COR-L47 (cell line): ENCODE data around the gene FBXO27.
"Not testable (repeated sequence)": the region's sequence is repeated elsewhere in the genome, so short reads cannot be mapped to it uniquely, and the experiment has no call there.

ENCODE experiments used
- DNase-seq: peaks from one replicate; lab custom pipeline; 2025; lab: John Stamatoyannopoulos, UW

The FBXO27 gene, protein sequence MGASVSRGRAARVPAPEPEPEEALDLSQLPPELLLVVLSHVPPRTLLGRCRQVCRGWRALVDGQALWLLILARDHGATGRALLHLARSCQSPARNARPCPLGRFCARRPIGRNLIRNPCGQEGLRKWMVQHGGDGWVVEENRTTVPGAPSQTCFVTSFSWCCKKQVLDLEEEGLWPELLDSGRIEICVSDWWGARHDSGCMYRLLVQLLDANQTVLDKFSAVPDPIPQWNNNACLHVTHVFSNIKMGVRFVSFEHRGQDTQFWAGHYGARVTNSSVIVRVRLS

DNA sequence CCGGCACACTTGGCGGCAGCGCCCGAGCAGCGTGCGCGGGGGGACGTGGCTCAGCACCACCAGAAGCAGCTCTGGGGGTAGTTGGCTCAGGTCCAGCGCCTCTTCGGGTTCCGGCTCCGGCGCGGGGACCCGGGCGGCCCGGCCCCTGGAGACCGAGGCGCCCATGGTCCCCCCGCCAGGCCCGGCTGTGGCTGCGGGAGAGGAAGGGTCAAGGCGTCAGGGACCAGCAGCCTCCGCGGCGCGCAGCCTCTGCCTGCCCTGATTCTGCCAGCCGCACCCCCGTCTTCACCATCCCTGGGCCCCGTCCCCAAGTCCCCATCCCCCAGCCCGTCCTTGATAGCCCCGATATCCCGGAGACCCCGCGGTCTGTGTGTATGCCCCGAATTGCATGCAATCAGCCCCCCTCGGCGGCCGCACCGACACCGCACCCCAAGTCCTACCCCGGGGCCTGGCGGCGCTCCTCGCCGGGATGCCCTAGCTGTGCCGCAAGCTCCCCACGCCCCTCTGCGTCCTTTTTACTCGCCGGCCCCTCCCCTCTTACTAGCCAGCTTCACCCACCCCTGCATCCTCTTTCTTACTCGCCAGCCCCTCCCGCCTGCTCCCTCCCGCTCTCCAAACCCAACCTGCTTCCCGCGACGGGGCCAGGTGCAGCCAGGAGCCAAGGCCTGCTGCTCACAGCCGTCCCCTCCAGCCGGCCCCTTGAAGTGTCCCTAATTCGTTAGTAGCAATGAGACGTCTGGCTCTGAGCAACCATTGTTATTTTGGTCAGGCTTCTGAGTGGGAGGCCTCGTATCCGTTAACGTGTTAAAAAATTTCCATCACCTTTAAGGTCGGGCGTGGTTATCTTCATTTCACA is at the start of gene FBXO27:
FBXO27 (minus strand) TSS at position 487 of the 856 bp plus-strand sequence; CDS start at position 165, 322 bp downstream.
- no peak for DNase-seq

DNA sequence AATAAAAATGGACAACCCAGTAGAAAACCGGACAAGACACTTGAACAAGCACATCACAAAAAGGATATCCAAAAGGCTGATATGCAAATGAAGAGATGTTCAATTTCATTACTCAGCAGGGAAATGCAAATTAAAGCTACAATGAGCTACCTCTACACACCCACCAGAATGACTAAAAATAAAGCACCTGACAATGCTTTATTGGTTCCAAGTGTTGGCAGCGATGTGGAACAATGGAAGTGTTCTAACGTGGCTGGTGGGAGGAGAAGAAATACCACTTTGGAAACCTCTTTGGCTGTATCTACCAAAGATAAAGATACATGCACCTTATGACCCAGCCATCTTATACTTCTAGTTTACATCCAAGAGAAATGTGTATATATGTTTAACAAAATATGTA is 48.1 kb upstream of the FBXO27 start:
- DNase-seq, result no peak

DNA sequence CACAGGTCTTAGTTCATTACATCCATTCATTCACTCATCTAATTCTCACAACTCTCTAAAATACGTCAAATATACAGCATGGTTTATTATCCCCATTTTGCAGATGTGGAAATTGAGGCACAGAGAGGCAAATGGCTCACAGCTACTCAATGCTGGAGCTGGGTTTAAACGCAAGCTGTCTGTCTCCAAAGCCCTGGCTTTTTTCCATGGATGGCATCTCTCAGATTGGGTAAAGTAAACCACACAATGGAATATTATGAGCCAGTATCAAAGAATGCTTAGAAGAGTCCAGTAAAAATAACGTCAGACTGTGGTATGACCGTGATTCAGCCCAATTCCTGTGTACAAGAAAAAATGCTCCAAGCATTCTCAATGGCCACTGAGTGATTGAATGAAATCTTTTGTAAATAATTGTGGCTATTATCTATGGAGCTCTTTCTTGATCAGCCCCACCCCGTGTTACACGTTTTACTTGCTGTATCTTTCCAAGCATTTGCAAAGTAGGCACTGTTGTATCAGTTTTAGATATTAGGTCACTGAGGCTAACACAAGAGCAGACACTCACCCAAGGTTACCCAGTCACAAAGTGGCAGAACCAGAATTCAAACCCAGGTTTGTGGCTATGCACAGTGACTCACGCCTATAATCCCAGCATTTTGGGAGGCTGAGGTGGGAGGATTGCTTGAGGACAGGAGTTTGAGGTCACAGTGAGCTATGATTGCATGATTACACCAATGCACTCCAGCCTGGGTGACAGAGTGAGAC is 46.3 kb upstream of the FBXO27 start:
- no peak for DNase-seq

DNA sequence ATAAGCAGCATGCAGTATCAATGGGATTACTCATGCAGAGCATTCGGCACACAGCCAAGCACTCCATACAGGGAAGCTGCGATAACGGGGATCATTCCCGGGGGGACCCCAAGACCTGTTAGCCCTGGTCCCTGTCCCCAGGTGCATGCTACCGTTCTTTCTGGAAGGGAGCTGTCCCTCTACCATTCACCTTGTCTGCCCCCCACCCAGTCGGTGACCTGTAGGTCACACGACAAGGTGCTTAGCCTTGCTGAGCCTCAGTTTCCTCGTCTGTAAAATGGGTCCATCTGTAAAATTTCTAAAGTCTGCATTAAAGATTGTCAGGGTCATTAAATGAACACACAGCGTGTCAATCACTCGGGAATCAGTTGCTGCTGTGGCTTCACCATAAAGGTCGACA is 45.0 kb upstream of the FBXO27 start:
- DNase-seq, result no peak

DNA sequence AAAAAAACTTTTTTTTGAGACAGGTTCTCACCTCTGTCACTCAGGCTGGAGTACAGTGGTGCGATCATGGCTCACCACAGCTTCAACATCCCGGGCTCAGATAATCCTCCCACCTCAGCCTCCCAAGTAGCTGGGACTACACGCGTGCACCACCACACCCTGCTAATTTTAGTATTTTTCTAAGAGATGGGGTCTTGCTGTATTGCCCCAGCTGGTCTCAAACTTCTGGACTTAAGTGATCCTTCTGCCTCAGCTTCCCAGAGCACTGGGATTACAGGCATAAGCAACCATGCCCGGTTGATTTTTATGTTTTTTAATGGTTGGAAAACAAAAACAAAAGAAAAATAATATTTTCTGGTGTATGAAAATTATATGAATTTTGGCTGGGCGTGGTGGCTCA is 42.6 kb upstream of the FBXO27 start:
- no peak for DNase-seq

DNA sequence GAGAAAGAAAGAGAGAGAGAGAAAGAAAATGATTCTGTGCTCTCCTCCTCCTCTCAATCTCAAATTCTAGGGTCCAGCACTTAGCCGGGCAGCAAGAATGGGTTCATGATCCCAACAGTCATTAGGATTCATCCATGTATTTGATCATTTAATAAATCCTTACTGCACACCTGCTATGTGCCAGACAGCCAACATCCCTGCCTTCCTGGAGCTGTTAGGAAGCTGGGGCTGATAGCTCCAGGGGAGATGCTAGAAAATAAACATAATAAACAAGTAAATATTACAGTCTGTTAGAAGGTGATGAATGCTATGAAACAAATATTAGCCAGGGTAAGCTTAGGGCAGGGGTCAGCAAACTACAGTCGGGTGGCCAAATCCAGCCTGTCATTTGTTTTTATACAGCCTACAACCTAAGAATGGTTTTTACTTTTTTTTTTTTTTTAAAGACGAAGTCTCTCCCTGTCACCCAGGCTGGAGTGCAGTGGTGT is 41.9 kb upstream of the FBXO27 start:
- DNase-seq, result no peak

DNA sequence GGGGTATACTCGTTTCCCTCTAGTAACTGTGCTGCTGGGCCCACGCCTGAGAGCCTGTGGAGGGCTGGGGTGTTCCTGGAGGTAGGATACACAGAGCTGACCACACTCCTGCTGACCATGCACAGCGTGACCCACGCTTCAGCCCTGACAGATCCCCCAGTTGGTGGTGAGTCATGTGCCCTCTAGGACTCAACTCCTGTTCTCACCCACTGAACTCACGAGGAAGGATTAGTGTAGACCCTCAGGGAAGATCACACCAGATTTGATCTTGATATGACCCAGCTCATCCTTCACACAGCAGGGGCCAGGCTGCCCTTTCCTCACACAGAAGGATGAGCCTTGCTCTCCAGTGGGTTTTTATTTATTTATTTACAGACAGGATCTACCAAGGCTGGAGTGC is 38.5 kb upstream of the FBXO27 start:
- DNase-seq, result no peak

- not testable (repeated sequence) for DNase-seq
Measured at GRCh38 chr19:39068259-39068658, 35.9 kb upstream of the FBXO27 start.

DNA sequence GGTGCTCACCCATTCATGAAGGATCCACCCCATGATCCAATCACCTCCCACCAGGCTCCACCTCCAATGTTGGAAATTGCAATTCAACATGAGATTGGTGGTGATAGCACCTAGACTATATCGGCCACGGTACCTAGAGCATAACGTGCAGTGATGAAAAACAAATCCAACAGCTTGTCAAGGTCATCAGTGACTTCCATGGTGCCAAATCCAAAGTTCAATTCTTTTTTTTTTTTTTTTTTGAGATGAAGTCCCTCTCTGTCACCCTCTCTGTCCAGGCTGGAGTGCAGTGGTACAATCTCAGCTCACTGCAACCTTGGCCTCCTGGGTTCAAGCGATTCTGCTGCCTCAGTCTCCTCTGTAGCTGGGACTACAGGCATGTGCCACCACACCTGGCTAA is 34.8 kb upstream of the FBXO27 start:
- DNase-seq, result no peak

DNA sequence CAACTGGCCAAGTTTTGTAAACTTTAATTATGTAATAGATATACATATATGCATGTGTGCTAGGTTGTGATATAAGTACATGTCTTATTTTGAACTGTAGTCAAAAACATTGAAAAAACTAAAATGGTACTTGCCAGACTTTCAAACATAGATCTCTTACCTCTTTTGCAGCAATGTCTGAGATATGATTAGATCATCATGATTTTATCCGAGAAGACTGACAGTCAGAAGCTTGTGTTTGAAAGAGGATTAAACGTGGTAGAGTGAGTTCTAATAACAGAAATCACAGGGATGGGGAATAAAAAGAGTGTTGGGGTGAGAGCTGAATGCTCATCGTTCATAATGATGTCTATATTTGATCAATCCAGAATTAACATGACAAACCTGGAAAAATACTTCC is 33.6 kb upstream of the FBXO27 start:
- DNase-seq, result no peak

DNA sequence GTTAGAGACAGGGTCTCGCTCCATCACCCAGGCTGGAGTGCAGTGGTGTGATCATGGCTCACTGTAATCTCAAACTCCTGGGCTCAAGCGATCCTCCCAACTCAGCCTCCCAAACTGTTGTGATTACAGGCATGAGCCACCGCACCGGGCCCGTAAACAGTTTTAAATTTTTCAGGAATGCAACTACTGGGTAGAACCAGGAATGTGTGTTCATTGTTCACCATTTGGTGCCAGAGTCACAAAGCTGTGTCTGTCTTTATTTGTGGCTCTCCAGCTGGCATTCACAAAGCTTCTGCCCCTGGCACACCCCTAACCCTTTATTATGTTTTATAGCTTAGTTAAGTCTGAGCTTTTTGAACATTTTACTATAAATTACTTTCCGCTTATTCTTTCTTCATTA is 32.1 kb upstream of the FBXO27 start:
- no peak for DNase-seq

- no peak for DNase-seq
Measured at GRCh38 chr19:39060171-39060570, 27.8 kb upstream of the FBXO27 start.

DNA sequence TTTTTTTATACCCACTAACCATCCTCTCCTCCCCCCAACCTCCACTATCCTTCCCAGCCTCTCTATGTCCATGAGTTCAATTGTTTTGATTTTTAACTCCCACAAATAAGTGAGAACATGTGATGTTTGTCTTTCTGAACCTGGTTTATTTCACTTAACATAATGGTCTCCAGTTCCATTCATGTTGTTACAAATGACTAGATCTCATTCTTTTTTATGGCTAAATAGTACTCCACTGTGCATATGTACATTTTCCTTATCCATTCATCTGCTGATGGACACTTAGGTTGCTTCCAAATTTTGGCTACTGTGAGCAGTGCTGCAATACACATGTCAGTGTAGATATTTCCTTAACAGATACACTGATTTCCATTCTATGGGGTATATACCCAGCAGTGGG is 27.0 kb upstream of the FBXO27 start:
- DNase-seq, result no peak

- DNase-seq, result no peak
Measured at GRCh38 chr19:39057615-39058014, 25.3 kb upstream of the FBXO27 start.

GRCh38 chr19:39054091-39054470 is 21.7 kb upstream of the FBXO27 start:
- no peak for DNase-seq

- no peak for DNase-seq
Measured at GRCh38 chr19:39053276-39054090, 21.1 kb upstream of the FBXO27 start.

DNA sequence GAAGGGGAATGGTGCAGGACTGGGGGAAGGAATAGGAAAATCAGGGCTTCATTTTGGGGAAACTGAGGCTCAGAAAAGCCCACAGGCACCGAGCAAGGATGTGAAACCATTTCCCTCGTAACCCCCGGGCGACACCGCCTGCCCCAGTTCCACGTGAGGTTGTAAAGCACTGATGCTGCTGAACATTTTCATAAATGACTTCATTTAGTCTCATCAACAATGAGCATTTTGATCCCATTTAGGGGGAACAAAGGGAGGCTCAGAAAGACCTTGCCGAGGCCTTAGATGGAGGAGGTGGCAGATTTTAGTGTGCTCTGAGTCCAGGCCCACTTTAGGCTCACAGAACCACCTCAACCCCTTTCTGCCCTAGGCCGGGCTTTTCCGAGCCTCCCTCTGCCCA is 20.5 kb upstream of the FBXO27 start:
- DNase-seq, result no peak

DNA sequence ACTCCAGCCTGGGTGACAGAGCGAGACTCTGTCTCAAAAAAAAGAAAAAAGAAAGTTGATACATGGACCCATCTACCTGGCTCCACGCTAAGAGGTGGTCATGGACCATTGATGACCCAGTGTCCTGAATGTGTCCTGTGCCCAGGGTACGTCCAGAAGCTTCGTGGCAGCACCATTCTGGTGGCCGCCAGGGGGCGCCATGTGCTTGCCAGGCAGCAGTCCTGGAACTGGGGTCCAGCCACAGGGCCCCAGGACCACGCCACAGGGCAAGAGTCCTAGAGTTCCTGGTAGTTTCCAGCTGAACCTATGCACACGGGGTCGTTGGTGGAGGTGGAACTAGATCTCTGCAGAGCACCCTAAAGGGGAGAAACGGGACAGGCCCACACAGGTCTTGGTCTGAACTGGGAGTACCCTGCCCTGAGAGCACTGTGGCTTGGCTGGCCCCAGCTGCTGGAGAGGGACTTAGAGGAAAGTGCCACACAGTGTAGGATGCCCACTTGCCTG is 19.9 kb upstream of the FBXO27 start:
- no peak for DNase-seq

GRCh38 chr19:39047073-39047472 is 14.7 kb upstream of the FBXO27 start:
- no peak for DNase-seq

- no peak for DNase-seq
Measured at GRCh38 chr19:39046037-39046821, 13.9 kb upstream of the FBXO27 start.

GRCh38 chr19:39045506-39045905 is 13.2 kb upstream of the FBXO27 start:
- DNase-seq, result no peak
